Measurements from ENCODE around the gene ARHGAP35. TPM values are rescaled to one million over a fixed set of nuclear protein-coding genes. Genes with fewer than 3 reads are reported as not detected.
A peak's percentile ranks its signal among the peaks of the same experiment; 100 is the strongest.
"Not testable (repeated sequence)": the region's sequence is repeated elsewhere in the genome, so short reads cannot be mapped to it uniquely, and the experiment has no call there.

Gene ARHGAP35
- total RNA-seq, 1 experiment from 2014 or later = 64.1 TPM

- H3K36me3 ChIP-seq (ENCODE audit: control insufficient read depth, insufficient read depth, low read length); DNase-seq (ENCODE audit: low read depth, low spot score); intact Hi-C loops (cut with micrococcal nuclease; ENCODE audit: unreplicated experiment); CTCF ChIA-PET; H3K9me3 ChIP-seq (ENCODE audit: control insufficient read depth, insufficient read depth, low read depth, low read length); H3K27me3 ChIP-seq (ENCODE audit: control insufficient read depth, insufficient read depth, low read length); H3K4me3 ChIP-seq (ENCODE audit: low read depth in 2 of 2, low read length in 2 of 2); in situ Hi-C loops (cut with HindIII; ENCODE audit: low pct_unique_long_range_greater_than_20kb, low sequenced_read_pairs); BruUV-seq (replicated peaks); ATAC-seq: not testable (repeated sequence)
- peaks cover 32% of the 10 kb centered on the region for H3K4me1 ChIP-seq (ENCODE audit: control insufficient read depth, insufficient read depth, low read length)
- POLR2A ChIA-PET = interaction anchor here (0.6 kb wide), 1 partner anchor 9 kb away, joined by 11 read pairs; no protein-coding TSS in a partner anchor
- H3K27ac ChIP-seq (ENCODE audit: low read length) = 0 out of 2 replicates have a peak overlapping the region, but pooled peaks have one; percentile 34
Observed at GRCh38 chr19:46882751-46883150, 22.0 kb downstream of the ARHGAP35 start.

GRCh38 chr19:46885411-46885810 is 24.6 kb downstream of the ARHGAP35 start:
- Histone ChIP-seq H3K36me3 (ENCODE audit: control insufficient read depth, insufficient read depth, low read length) (no peaks in the 10 kb centered on the region), H3K27me3 (ENCODE audit: control insufficient read depth, insufficient read depth, low read length) (no peaks in the 10 kb centered on the region), H3K9me3 (ENCODE audit: control insufficient read depth, insufficient read depth, low read depth, low read length) (no peaks in the 10 kb centered on the region), H3K4me3 (ENCODE audit: low read depth in 2 of 2, low read length in 2 of 2) (no peak overlapping the region), H3K4me1 (ENCODE audit: control insufficient read depth, insufficient read depth, low read length) (peaks cover 25% of the 10 kb centered on the region), H3K27ac (ENCODE audit: low read length) (peak overlapping the region; percentile 51; the same call in 1 of the 2 replicates)
- no peak for DNase-seq (ENCODE audit: low read depth, low spot score)
- in situ Hi-C loops (cut with HindIII; ENCODE audit: low pct_unique_long_range_greater_than_20kb, low sequenced_read_pairs) (no loop called here), intact Hi-C loops (cut with micrococcal nuclease; ENCODE audit: unreplicated experiment) (no loop called here)
- TF ChIP-seq TCF7L2 (IDR thresholded peaks at IDR 0.05; ENCODE audit: low read depth, low read length) = no peak
- TF ChIP-seq REST (IDR thresholded peaks at IDR 0.05; ENCODE audit: insufficient read depth in 1 of 2, low read depth in 2 of 2, low read length in 1 of 2) = no peak
- TF ChIP-seq SIN3A (IDR thresholded peaks at IDR 0.05; ENCODE audit: borderline replicate concordance, insufficient read depth, low read depth, low read length) = no peak
- TF ChIP-seq POLR2AphosphoS5 (IDR thresholded peaks at IDR 0.05; ENCODE audit: low read depth, low read length) = no peak
- no peak for TF ChIP-seq CTCF (IDR thresholded peaks at IDR 0.05)
- BruUV-seq (replicated peaks) = no TSS peak
- CTCF ChIA-PET = no interaction called here
- no peak for ATAC-seq
- POLR2A ChIA-PET = no interaction called here

GRCh38 chr19:46886546-46887239 is 25.9 kb downstream of the ARHGAP35 start:
- no peak for DNase-seq (ENCODE audit: low read depth, low spot score)
- Histone ChIP-seq H3K27me3 (ENCODE audit: control insufficient read depth, insufficient read depth, low read length) (no peaks in the 10 kb centered on the region), H3K27ac (ENCODE audit: low read length) (peak overlapping the region; percentile 71), H3K36me3 (ENCODE audit: control insufficient read depth, insufficient read depth, low read length) (no peaks in the 10 kb centered on the region), H3K4me3 (ENCODE audit: low read depth in 2 of 2, low read length in 2 of 2) (no peak overlapping the region), H3K4me1 (ENCODE audit: control insufficient read depth, insufficient read depth, low read length) (peaks cover 38% of the 10 kb centered on the region), H3K9me3 (ENCODE audit: control insufficient read depth, insufficient read depth, low read depth, low read length) (no peaks in the 10 kb centered on the region)
- TF ChIP-seq POLR2AphosphoS5 (IDR thresholded peaks at IDR 0.05; ENCODE audit: low read depth, low read length) (no peak), CTCF (IDR thresholded peaks at IDR 0.05) (no peak), SIN3A (IDR thresholded peaks at IDR 0.05; ENCODE audit: borderline replicate concordance, insufficient read depth, low read depth, low read length) (no peak), REST (IDR thresholded peaks at IDR 0.05; ENCODE audit: insufficient read depth in 1 of 2, low read depth in 2 of 2, low read length in 1 of 2) (no peak), TCF7L2 (IDR thresholded peaks at IDR 0.05; ENCODE audit: low read depth, low read length) (no peak)
- POLR2A ChIA-PET = no interaction called here
- CTCF ChIA-PET = no interaction called here
- in situ Hi-C loops (cut with HindIII; ENCODE audit: low pct_unique_long_range_greater_than_20kb, low sequenced_read_pairs) = no loop called here
- intact Hi-C loops (cut with micrococcal nuclease; ENCODE audit: unreplicated experiment) = no loop called here
- ATAC-seq = no peak
- no TSS peak for BruUV-seq (replicated peaks)
